Endodermal cell (in vitro differentiated cells): ENCODE data around the gene NDUFA12. TPM values are rescaled to one million over a fixed set of nuclear protein-coding genes. Genes with fewer than 3 reads are reported as not detected.
"Not testable (repeated sequence)": the region's sequence is repeated elsewhere in the genome, so short reads cannot be mapped to it uniquely, and the experiment has no call there.

ENCODE experiments used
- DNase-seq: peaks from one replicate; pipeline ENCODE4 v3.0.0-alpha.2; 2017
- H3K27ac ChIP-seq: 2 replicates; pipeline ENCODE4 v1.5.1; 2013; ENCODE audit warnings: mild to moderate bottlenecking, low read depth, low read length, moderate library complexity
- H3K27me3 ChIP-seq: 2 replicates; pipeline ENCODE4 v1.6.1; 2013; ENCODE audit warnings: mild to moderate bottlenecking, low read length, moderate library complexity; ENCODE audit not compliant: insufficient read depth, control insufficient read depth, poor library complexity, severe bottlenecking
- H3K36me3 ChIP-seq: 2 replicates; pipeline ENCODE4 v1.7.0; 2013; ENCODE audit warnings: mild to moderate bottlenecking, low read length, moderate library complexity; ENCODE audit not compliant: control insufficient read depth, insufficient read depth
- H3K4me1 ChIP-seq: one replicate; pipeline ENCODE4 v1.7.0; 2013; ENCODE audit warnings: low read length; ENCODE audit not compliant: control insufficient read depth, insufficient read depth
- H3K4me3 ChIP-seq: 2 replicates; pipeline ENCODE4 v1.5.1; 2013; ENCODE audit warnings: mild to moderate bottlenecking, low read length, moderate library complexity
- H3K9ac ChIP-seq: 2 replicates; pipeline ENCODE4 v1.6.1; 2013; ENCODE audit warnings: mild to moderate bottlenecking, low read length, moderate library complexity; ENCODE audit not compliant: poor library complexity, severe bottlenecking; ENCODE audit errors: extremely low read depth
- H3K9me3 ChIP-seq: 2 replicates; pipeline ENCODE4 v1.6.1; 2013; ENCODE audit warnings: mild to moderate bottlenecking, low read length, moderate library complexity; ENCODE audit not compliant: control insufficient read depth
- H3K27ac Mint-ChIP-seq: 2 replicates; pipeline ENCODE4 v1.8.0; 2020; ENCODE audit warnings: mixed read lengths
- H3K27me3 Mint-ChIP-seq: 2 replicates; pipeline ENCODE4 v1.8.0; 2021; ENCODE audit warnings: mild to moderate bottlenecking, mixed read lengths; ENCODE audit not compliant: insufficient read depth
- H3K36me3 Mint-ChIP-seq: 2 replicates; pipeline ENCODE4 v1.8.0; 2020; ENCODE audit warnings: low read depth, mixed read lengths
- H3K4me1 Mint-ChIP-seq: 2 replicates; pipeline ENCODE4 v1.8.0; 2020; ENCODE audit warnings: mixed read lengths
- H3K4me3 Mint-ChIP-seq: 2 replicates; pipeline ENCODE4 v1.8.0; 2020; ENCODE audit warnings: mild to moderate bottlenecking, moderate library complexity, mixed read lengths
- H3K9me3 Mint-ChIP-seq: 2 replicates; pipeline ENCODE4 v1.8.0; 2020; ENCODE audit warnings: mild to moderate bottlenecking, mixed read lengths
- CTCF ChIP-seq: fragments of 200-600 bp; sonication (generic); conservative IDR thresholded peaks from 2 replicates; pipeline ENCODE4 v1.5.0; 2021; ENCODE audit warnings: antibody characterized with exemption, mild to moderate bottlenecking
- WGBS, 2 experiments: methylation state at CpG; one replicate each; pipeline versions ENCODE4 v1.1.5 to v1.1.7; 2013; ENCODE audit warnings: missing lambda C conversion rate in 2 of 2, mixed read lengths in 1 of 2; ENCODE audit not compliant: insufficient coverage in 1 of 2, insufficient read length in 1 of 2; 5-methylcytosine and 5-hydroxymethylcytosine counted together
- total RNA-seq, 2 donors: library from RNA; stranded (reverse); fragmentation: NEBNext Ultra II Directional in 1 of 2; extraction: Animal tissue kit (Norgen Biotek cat#: 25700) in 1 of 2; gene quantifications; 2 replicates in 1 of 2; 3 replicates in 1 of 2; pipeline ENCODE4 v1.2.1, GENCODE V29; 2021

NDUFA12 gene
- total RNA-seq, 2 donors from 2014 or later, result 113 to 131 TPM

- H3K27me3 Mint-ChIP-seq, result no peaks in the 10 kb centered on the region
- H3K9me3 Mint-ChIP-seq, result no peaks in the 10 kb centered on the region
- H3K4me3 Mint-ChIP-seq, result no peak overlapping the region
- no peak for DNase-seq
- TF ChIP-seq CTCF, result no peak
- H3K4me1 Mint-ChIP-seq, result peaks cover 8% of the 10 kb centered on the region
- Histone ChIP-seq H3K27me3 (no peaks in the 10 kb centered on the region), H3K27ac (no peak overlapping the region), H3K4me3 (no peak overlapping the region), H3K9ac (no peak overlapping the region), H3K4me1 (no peaks in the 10 kb centered on the region), H3K9me3 (no peaks in the 10 kb centered on the region), H3K36me3 (peaks cover 19% of the 10 kb centered on the region)
- WGBS, 2 experiments, result 93 to 96% methylated on average over 2 of the region's 2 CpGs
- H3K27ac Mint-ChIP-seq, result no peak overlapping the region
- peaks cover 29% of the 10 kb centered on the region for H3K36me3 Mint-ChIP-seq
These were observed 9.2 kb downstream of the NDUFA12 start for GRCh38 chr12:94994312-94994711.

GRCh38 chr12:94993855-94994254, 9.6 kb downstream of the NDUFA12 start:
- H3K27me3 Mint-ChIP-seq, H3K9me3 ChIP-seq, H3K27ac Mint-ChIP-seq, H3K27ac ChIP-seq, H3K4me3 ChIP-seq, DNase-seq, H3K4me3 Mint-ChIP-seq, H3K4me1 ChIP-seq, H3K9ac ChIP-seq, H3K9me3 Mint-ChIP-seq, H3K4me1 Mint-ChIP-seq, H3K27me3 ChIP-seq: not testable (repeated sequence)
- H3K36me3 Mint-ChIP-seq, result peaks cover 29% of the 10 kb centered on the region
- peaks cover 19% of the 10 kb centered on the region for H3K36me3 ChIP-seq
- WGBS, 2 experiments, result 50% methylated on average over 2 of the region's 3 CpGs

GRCh38 chr12:94990222-94990621, 13.3 kb downstream of the NDUFA12 start:
- no peak overlapping the region for H3K4me3 Mint-ChIP-seq
- Histone ChIP-seq H3K9ac (no peak overlapping the region), H3K4me3 (no peak overlapping the region), H3K27ac (no peak overlapping the region), H3K4me1 (no peaks in the 10 kb centered on the region), H3K27me3 (no peaks in the 10 kb centered on the region), H3K36me3 (peaks cover 16% of the 10 kb centered on the region), H3K9me3 (no peaks in the 10 kb centered on the region)
- H3K36me3 Mint-ChIP-seq, result peaks cover 30% of the 10 kb centered on the region
- no peak overlapping the region for H3K27ac Mint-ChIP-seq
- no peak for TF ChIP-seq CTCF
- no peak for DNase-seq
- no peaks in the 10 kb centered on the region for H3K9me3 Mint-ChIP-seq
- peaks cover 5% of the 10 kb centered on the region for H3K4me1 Mint-ChIP-seq
- no peaks in the 10 kb centered on the region for H3K27me3 Mint-ChIP-seq
- WGBS, 2 experiments, result 90 to 94% methylated on average over 3 of the region's 3 CpGs

GRCh38 chr12:94988471-94988870, 15.0 kb downstream of the NDUFA12 start:
- 62 to 79% methylated on average over 5 to 6 of the region's 6 CpGs for WGBS, 2 experiments
- no peaks in the 10 kb centered on the region for H3K9me3 ChIP-seq
- DNase-seq, result peak; percentile 44

More at GRCh38 chr12:94988471-94988870, 15.0 kb downstream of the NDUFA12 start:
- Mint-ChIP-seq H3K4me3 (no peak overlapping the region), H3K9me3 (no peaks in the 10 kb centered on the region), H3K27ac (peak overlapping the region; percentile 0), H3K36me3 (peaks cover 22% of the 10 kb centered on the region), H3K4me1 (peaks cover 5% of the 10 kb centered on the region), H3K27me3 (no peaks in the 10 kb centered on the region)
- H3K4me3 ChIP-seq, result no peak overlapping the region
- H3K4me1 ChIP-seq, result no peaks in the 10 kb centered on the region
- no peak for TF ChIP-seq CTCF
- no peaks in the 10 kb centered on the region for H3K27me3 ChIP-seq
- H3K36me3 ChIP-seq, result peaks cover 8% of the 10 kb centered on the region
- no peak overlapping the region for H3K9ac ChIP-seq
- H3K27ac ChIP-seq, result no peak overlapping the region
